GM21825 (cell line): Measurements from ENCODE around the gene TH.
"Not testable (repeated sequence)": the region's sequence is repeated elsewhere in the genome, so short reads cannot be mapped to it uniquely, and the experiment has no call there.

Source experiments
- ATAC-seq: cut with Tn5 transposase; IDR thresholded peaks from one replicate; pipeline ENCODE4 v1.9.1; 2021; ENCODE audit warnings: mild to moderate bottlenecking, moderate library complexity; ENCODE audit not compliant: unreplicated experiment

The TH gene

DNA sequence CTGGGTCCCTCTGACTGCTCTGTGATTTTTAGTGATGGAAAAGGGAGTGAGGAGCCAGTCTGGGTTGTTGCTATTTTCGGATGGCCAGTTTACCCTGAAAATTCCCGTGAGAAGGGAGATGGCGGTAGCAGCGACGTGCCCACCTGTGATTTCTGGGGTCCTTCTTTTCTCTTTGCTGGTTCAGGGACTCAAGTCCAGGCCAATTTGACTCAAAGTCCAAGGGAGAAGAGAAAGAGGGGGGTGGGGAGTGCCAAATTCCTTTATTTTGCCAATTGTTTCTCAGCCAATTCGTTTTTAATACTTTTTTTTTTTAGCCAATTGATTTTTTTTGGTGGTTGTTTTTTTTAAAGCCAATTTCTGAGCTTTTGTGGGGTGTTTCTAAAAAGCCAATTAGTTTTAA lies 39.4 kb downstream of the TH start:
- ATAC-seq, result no peak

DNA sequence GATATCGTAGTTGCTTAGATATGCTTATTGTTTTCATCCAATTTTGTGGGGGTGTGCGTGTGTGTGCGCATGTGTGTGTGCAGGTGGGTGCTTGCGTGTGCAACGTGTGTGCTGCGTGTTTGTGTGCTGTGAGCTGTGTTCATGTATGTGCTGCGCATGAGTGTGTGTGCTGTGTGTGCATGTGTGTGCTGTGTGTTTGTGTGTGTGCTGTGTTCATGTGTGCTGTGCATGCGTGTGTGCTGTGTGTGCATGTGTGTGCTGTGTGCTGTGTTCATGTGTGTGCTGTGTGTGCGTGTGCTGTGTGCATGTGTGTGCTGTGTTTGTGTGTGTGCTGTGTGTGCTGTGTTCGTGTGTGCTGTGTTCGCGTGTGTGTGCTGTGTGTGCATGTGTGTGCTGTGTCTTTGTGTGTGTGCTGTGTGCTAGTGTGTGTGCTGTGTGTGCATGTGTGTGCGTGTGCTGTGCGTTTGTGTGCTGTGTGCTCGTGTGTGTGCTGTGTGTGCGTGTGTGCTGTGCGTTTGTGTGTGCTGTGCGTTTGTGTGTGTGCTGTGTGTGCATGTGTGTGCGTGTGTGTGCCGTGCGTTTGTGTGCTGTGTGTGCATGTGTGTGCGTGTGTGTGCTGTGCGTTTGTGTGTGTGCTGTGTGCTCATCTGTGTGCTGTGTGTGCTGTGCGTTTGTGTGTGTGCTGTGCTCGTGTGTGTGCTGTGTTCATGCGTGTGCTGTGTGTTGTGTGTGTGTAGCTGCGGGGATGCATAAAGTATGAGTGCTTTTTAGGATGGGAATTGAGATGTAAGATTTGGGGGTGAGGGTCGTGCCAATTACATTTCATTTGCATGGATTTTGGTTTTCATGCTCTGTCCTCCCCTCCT lies 40.0 kb downstream of the TH start:
- ATAC-seq, result no peak

DNA sequence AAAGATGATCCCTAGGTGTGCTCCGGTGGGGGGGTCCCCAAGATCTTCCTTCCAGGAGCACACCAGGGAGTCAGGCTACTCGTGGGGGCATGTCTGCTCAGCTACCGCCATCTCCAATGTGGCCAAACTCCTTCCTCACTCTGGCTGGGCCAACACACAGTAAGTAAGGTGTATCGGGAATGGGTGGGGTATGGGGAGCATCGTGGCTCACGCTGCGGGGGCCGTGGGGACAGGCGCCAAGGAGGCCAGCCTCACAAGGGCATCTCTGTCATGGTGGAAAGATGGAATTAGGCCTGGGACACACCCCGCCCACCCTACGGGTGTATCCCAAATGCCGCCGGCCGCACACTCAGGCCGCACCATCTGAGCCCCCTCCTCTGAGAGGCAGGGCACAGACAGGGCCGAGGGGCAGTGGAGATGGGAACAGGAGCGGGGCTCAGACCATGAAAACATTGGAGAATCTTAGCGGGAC lies 40.7 kb downstream of the TH start:
- ATAC-seq, result no peak

- no peak for ATAC-seq
Observed at GRCh38 chr11:2129699-2130366, 41.8 kb downstream of the TH start.

DNA sequence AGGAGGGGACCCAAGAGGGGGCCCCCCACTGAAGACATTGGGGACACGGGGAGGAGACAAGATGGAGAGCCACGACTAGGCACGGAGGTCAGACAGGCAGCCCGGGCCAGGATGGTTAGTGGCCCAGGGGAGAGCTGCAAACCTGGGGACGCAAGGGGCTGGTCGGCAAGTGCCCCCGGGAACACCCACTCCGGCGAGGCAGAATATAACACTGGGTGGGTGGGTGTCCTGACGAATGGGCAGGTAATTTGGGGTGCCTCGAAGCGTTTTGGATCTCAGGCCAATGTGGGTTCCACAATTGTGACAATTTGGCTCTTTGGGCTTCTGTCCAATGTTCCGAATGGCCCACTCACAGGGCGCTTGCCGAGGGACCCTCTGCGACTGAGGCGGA lies 42.3 kb downstream of the TH start:
- ATAC-seq, result no peak

DNA sequence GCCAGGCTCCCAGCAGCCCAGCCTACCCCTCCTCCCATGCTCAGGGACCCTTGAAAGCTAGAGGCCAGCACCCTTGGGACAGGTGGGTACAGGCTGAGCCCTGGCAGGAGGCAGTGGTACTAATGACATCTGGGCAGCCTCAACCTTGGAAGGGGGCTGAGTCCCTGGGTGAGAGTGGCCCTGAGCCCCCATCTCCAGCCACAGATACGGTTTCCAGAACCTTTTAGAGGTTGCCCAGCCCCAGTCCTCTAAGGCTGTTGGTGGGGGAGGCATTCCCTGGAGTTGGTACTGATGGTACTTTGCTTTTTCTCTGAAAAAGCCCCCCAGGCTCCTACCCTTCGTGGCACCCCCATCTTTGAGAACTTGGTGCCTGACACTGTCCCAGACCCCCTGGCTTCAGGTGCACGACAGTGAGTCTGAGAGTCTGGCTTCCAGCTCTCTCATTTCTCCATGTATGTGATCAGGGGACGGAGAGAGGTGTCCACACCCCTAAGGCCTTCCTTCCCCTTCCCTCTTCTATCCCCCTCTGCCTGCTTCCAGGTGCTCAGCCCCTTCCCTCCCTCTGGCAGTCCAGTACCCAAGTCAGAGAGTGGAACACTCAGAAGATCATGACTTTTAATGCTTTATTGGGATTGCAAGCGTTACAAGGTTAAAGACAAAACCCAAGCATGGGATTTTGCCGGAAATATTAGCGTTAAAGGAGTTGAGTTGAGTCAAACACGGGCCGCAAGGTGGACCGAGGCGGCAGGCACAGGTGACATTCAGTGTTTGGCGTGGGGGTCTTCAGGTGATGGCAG lies 42.9 kb downstream of the TH start:
- ATAC-seq, result no peak

GRCh38 chr11:2128130-2128510 lies 43.5 kb downstream of the TH start:
- ATAC-seq, result no peak

DNA sequence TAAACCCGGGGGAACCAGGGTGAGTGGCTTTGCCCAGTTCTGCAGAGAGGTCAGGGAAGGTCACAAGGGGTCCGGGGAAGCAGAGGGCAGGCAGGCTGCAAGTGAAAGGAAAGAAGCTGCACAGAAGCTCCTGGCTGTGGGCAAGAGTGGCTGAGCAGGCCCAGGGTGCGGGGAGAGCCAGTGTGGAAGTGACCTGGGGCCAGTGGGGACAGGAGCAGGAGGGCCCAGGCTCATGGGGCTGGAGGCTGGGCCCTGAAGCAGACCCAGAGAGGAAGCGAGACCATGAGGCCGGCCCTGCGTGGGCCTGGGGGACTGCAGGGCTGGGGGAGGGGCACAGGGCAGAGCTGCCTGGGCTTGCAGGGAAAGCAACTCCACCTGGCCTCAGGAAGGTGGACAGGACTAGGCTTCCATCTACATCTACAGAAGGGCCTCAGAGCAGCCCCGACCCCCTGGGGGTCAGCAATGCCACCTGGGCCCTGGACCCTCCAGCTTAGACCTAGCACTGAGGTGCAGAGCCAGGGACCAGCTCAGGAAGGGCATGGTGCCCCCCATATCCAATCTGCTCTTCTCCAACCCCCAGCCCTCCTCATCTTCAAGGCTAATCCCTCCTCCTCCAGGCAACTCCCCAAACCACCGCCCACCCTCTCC lies 44.0 kb downstream of the TH start:
- no peak for ATAC-seq

- no peak for ATAC-seq
Observed at GRCh38 chr11:2126520-2127085, 45.0 kb downstream of the TH start.

- ATAC-seq, result not testable (repeated sequence)
Observed at GRCh38 chr11:2124736-2125484, 46.7 kb downstream of the TH start.

DNA sequence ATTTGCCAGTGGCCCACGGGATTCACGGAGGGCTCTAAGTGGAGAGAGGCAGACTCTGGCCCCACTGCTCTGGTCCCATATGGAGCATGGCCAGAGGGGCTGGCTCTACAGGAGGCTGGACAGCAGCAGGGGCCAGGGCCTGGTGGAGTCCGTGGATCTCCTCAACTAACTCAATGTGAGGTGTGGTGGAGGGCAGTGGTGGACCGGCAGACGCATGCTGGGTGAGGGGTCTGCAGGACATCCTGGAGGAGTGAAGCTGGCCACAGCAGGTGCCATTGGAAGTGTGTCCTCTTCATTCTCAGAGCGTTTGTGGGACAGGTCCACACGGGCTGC lies 48.0 kb downstream of the TH start:
- no peak for ATAC-seq

DNA sequence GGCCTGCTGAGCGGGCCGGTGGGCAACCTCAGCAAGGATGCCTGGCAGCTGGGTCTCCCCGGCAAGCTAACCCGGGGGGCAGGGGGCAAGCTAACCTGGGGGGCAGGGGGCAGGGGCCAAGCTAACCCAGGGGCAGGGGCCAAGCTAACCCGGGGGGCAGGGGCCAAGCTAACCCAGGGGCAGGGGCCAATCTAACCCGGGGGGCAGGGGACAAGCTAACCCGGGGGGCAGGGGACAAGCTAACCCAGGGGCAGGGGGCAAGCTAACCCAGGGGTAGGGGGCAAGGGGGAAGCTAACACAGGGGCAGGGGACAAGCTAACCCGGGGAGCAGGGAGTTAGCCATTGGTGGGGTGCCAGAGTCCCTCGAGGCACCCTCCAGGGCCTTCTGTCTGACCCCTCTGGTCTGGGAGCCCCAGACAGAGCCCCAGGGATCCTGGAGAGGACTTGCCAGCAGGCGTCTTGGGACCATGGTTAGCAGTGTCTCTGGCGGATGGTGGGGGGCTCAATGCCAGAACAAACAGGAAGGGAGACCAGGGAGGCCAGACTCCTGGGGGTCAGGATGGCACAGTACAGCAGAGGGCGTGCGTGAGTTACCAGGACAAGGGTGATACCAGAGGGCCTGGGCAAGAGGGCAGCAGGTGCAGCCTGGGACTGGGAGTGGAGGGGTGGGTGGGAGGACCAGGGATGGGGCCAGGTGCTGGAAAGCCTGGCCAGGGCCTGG lies 48.5 kb downstream of the TH start:
- ATAC-seq, result no peak

- no peak for ATAC-seq
Observed at GRCh38 chr11:2122222-2122906, 49.3 kb downstream of the TH start.

- ATAC-seq, result no peak
Observed at GRCh38 chr11:2121227-2122130, 50.1 kb downstream of the TH start.

DNA sequence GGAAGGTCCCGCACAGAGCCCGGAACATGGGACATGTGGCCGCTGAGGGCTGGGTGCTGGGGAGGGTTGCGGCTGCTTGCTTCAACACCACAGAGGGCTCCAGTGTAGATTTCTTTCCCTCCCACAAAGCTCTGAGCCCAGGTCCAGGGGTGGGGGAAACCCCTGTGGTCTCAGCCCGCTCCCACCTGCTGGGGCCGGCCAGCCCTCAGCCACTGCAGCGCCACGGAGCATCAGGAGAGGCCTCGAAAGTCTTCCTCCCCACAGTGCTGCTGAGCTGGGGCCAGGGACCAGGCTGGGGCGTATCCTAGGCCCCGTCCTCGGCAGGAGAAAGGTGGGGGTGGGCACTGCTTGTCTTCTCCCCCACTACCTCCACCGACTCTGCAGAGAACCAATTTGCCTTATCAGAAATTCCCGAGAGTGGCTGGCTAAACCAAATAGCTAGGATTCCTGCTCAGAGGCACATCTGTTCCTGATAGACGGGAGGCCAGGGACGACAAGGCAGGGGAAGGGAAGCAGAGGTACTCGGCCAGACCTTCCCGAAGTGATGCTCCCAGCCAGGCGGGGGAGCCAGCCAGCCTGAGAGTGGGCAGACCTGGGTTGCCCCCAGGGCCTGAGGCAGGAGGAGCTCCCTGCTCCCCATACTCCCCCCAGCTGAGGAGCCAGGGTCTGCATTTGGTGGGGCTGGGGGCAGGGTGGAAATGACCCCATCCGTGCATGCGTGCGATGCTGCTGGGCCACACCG lies 51.1 kb downstream of the TH start:
- no peak for ATAC-seq

- no peak for ATAC-seq
Observed at GRCh38 chr11:2118677-2119076, 52.9 kb downstream of the TH start.

DNA sequence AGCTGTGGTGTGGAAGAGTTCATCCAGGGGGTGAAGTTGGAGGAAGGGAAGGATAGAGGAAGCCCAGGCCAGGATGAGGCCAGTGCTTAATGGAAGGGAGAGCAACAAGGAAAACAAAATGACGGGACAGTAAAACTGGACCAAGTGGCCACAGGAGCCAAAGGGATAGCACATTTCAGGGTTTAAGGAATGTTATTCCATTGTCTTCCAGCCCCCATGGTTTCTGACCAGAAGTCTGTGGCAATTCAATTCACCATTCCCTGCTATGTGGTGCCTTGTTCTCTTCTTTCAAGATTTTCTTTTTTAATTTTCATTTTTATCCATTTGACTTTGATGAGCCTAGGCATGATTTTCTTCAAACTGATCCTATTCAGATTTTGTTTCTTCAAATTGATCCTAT lies 54.9 kb downstream of the TH start:
- no peak for ATAC-seq
